Measurements from ENCODE around the gene KIF13A.
"Not testable (repeated sequence)": the region's sequence is repeated elsewhere in the genome, so short reads cannot be mapped to it uniquely, and the experiment has no call there.

The KIF13A gene

GRCh38 chr6:17967668-17968518 lies 19.5 kb downstream of the KIF13A start:
- no peak for DNase-seq

DNA sequence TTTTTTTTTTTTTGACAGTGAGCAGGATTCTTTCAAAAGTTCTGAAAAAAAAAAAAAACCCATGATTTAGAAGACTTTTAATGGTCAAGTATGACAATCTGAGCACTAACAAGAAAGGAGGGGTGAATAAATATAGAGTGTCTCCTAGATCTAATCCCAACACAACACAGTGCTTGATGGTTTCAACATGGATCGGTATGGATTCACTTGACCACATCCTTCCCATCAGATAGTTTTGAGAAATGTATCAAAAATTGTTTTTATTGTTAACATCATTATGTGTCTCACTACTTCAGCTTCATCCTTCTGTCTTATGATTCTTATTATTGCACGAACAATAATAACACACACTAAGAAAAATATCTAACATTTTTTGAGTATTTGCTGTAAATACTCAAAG lies 21.0 kb downstream of the KIF13A start:
- DNase-seq: no peak

DNA sequence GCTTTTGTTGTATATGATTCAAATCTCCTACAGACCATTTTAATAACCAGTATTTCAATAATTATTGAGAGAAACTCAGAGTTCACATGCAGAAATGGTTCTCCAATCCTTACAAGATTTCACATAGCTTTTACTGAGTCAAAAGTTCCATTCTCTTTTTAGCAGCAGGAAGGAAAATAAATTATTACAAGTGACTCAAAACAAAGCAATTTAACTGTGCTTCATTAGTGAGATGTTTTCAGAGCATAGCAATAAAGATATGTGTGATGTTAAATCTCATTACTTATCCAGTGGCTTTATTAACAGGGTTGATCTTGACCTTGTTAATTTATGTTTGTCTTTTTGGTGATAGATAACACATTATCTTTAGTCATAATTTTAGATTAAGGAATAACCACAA lies 22.0 kb downstream of the KIF13A start:
- DNase-seq: no peak

DNA sequence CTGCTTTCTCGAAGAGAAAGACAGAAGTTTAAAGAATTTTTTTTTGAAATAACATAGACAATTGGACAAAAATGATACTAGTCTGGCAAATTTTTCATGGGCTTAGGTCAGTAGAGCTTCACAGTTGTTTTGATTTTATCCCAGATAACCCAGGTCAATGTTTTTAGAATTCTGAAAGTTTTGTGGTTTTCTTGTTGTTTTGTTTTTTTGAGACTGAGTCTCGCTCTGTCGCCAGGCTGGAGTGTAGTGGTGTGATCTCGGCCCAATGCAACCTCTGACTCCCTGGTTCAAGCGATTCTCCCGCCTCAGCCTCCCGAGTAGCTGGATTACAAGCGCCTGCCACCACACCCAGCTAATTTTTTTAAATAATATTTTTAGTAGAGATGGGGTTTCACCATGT lies 22.8 kb downstream of the KIF13A start:
- DNase-seq: no peak

- no peak for DNase-seq
These were observed 24.9 kb downstream of the KIF13A start for GRCh38 chr6:17962436-17963031.

DNA sequence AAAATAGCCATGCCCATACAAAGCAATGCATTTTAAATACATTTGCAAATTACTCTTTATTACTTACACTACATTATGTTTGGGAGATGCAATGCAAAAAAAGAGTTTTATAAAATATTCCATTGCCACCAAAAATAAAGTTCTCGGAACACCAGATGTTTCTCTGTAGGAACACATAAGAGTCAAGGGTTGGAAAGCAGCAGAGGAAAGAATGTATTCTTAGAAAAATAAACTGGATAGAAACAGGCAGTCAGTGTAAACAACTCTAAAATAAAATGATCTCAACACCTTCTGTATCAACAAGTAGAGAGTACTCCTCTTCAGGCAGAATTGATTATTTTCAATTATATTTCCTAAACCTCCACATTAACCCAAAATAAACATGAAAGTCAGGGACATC lies 28.1 kb downstream of the KIF13A start:
- DNase-seq: no peak

GRCh38 chr6:17957904-17958620 lies 29.4 kb downstream of the KIF13A start:
- no peak for DNase-seq

DNA sequence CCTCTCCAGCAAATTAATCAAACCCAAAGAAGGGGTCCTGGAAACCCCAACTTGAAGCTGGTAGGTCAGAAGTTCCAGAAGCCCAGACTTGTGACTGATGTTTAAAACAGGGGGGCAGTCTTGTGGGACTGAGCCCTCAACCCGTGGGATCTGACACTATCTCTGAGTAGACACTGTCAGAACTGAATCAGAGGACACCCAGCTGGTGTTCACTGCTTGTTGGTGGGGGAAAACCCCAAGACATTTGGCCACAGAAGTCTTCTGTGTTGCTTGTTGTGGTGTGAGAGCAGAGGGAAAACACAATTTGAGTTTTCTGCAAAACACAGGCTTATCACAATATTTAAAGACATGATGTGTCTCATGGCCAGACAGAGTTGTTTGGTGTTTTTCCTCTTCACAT lies 29.9 kb downstream of the KIF13A start:
- no peak for DNase-seq

- DNase-seq: no peak
These were observed 30.3 kb downstream of the KIF13A start for GRCh38 chr6:17957086-17957485.

DNA sequence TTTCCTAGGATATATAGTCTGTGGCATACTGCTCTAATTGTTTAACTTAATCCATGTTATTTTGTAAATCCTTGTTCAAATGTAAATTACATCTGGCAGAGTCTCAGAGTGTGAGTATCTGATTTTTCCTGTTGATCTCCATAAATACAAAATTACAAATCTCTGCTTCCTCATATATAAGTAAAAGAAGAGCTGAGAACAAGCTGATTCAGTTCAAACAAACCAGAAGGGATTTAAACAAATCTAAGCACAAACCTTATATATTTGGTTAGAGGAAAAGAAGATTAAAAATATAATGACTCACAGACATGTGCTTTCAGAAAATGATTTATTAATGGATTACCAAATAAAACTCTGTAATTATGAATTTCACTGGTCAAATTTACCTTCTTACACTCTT lies 37.3 kb downstream of the KIF13A start:
- DNase-seq: no peak

- DNase-seq: no peak
These were observed 38.3 kb downstream of the KIF13A start for GRCh38 chr6:17949168-17949567.

- DNase-seq: no peak
These were observed 38.7 kb downstream of the KIF13A start for GRCh38 chr6:17948725-17949124.

- not testable (repeated sequence) for DNase-seq
These were observed 39.9 kb downstream of the KIF13A start for GRCh38 chr6:17947574-17947973.

DNA sequence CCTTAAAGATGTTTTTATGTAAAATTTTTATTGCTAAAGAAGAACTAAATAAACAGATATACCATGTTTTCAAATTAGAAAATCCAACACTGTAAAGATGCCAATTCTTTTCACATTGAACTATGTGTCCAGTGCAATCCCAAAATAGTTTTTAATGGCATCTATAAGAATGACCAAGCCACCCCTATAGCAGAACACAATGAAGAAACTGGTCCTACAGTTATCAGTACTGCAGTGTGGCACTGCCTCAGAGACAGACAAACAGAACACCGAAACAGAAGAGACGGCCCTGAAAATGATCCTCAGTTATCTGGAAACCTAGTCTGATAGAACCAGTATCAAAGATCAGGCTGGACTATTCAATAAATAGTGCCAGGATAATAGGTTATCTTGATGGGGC lies 41.9 kb downstream of the KIF13A start:
- DNase-seq: no peak

- no peak for DNase-seq
These were observed 42.3 kb downstream of the KIF13A start for GRCh38 chr6:17945111-17945510.

GRCh38 chr6:17941318-17941717 lies 46.1 kb downstream of the KIF13A start:
- no peak for DNase-seq

DNA sequence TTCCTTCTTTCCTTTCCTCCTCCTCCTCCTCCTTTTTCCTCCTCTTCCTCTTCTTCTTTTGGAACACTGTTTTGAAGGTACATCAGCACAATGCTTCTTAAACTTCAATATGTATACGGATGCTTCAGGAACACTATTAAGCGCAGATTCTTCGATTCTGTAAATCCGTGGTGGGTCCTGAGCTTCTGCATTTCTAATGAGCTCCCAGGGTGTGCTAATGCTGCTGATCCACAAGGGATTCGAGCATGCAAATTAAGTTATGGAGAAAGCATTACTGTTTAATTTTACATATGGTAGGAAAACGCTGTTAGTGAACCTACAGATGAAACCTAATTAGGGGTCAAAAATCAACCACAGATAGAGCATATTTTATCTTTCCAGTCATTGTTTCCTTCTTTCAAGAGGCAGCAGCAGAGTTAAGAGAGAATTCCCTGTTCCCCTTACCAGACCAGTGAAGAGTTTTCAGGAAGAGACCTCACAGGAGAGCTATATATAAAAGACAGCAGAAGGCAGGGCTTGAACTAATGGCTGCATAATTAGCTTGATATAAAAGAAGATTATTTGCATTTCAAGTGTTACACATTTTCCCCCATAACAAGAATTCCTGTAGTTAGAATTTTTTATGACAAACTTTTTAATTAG lies 47.2 kb downstream of the KIF13A start:
- DNase-seq: no peak

- DNase-seq: no peak
These were observed 48.5 kb downstream of the KIF13A start for GRCh38 chr6:17938901-17939300.

- no peak for DNase-seq
These were observed 52.0 kb downstream of the KIF13A start for GRCh38 chr6:17935188-17936149.

- DNase-seq: no peak
These were observed 53.7 kb downstream of the KIF13A start for GRCh38 chr6:17933716-17934115.

- no peak for DNase-seq
These were observed 55.0 kb downstream of the KIF13A start for GRCh38 chr6:17932330-17932852.

DNA sequence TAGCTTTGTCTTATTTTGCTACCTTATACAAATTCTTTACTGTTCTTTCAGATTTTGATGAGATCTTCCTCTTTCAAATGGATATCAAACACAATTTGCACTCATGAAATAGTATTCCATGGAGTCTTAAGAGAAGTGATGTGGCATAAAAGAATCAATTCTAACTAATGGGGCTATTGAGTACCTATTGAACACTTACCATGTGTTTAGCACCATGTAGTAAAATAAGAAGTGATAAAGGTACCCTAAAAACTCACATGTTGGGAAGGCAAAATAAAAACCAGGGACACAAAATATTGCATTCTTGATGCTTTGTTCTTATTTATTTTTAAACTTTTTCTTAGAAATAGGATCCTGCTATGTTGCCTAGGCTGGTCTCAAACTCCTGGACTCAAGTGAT lies 56.2 kb downstream of the KIF13A start:
- no peak for DNase-seq
